Hepatocyte (in vitro differentiated cells): ENCODE data around the gene DHX8.

Experiments
- EZH2phosphoT487 ChIP-seq: fragments of 200-600 bp; sonication (generic); IDR thresholded peaks from one replicate; pipeline ENCODE4 v1.6.1; 2018; ENCODE audit warnings: antibody characterized with exemption, mild to moderate bottlenecking, low read depth, moderate library complexity; ENCODE audit not compliant: unreplicated experiment, severe bottlenecking
- TF ChIP-seq, protein P1 (sequence below): fragments of 200-600 bp; sonication (generic); IDR thresholded peaks from 2 replicates; pipeline ENCODE4 v1.5.1; 2016; ENCODE audit warnings: antibody characterized with exemption, mild to moderate bottlenecking; ENCODE audit not compliant: poor library complexity

DNA sequence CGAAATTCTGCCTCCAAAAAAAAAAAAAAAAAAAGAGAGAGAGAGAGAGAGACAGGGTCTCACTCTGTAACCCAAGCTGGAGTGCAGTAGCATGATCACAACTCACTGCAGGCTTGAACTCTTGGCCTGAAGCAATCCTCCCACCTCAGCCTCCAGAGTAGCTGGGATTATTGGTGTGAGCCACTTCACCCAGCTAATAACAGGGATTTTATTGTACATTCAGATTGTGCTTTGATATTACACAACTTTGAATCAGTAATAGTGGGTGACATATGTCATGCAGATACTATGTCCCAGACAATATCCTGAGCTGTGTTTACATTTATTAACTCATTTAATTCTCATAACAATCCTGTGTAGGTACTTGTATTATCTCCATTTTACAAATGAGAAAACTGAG is 19.7 kb upstream of the DHX8 start:
- TF ChIP-seq, protein P1, sequence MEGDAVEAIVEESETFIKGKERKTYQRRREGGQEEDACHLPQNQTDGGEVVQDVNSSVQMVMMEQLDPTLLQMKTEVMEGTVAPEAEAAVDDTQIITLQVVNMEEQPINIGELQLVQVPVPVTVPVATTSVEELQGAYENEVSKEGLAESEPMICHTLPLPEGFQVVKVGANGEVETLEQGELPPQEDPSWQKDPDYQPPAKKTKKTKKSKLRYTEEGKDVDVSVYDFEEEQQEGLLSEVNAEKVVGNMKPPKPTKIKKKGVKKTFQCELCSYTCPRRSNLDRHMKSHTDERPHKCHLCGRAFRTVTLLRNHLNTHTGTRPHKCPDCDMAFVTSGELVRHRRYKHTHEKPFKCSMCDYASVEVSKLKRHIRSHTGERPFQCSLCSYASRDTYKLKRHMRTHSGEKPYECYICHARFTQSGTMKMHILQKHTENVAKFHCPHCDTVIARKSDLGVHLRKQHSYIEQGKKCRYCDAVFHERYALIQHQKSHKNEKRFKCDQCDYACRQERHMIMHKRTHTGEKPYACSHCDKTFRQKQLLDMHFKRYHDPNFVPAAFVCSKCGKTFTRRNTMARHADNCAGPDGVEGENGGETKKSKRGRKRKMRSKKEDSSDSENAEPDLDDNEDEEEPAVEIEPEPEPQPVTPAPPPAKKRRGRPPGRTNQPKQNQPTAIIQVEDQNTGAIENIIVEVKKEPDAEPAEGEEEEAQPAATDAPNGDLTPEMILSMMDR, result no peak
- no peak for TF ChIP-seq EZH2phosphoT487
